ENCODE measurements around the gene AAMP. TPM values are rescaled to one million over a fixed set of nuclear protein-coding genes. Genes with fewer than 3 reads are reported as not detected.

Gene AAMP
- total RNA-seq, 1 donor from 2014 or later: 67.6 TPM

- peaks cover 11% of the 10 kb centered on the region for H3K27me3 Mint-ChIP-seq (ENCODE audit: unreplicated experiment)
- no peak for DNase-seq (ENCODE audit: low spot score)
- H3K36me3 Mint-ChIP-seq (ENCODE audit: low read depth, unreplicated experiment): peaks cover 35% of the 10 kb centered on the region
- peak overlapping the region; percentile 80 for H3K27ac Mint-ChIP-seq (ENCODE audit: unreplicated experiment)
- H3K9me3 Mint-ChIP-seq (ENCODE audit: unreplicated experiment): no peaks in the 10 kb centered on the region
- no peak for TF ChIP-seq CTCF (IDR thresholded peaks at IDR 0.05; ENCODE audit: unreplicated experiment)
- no peak overlapping the region for H3K4me3 Mint-ChIP-seq (ENCODE audit: unreplicated experiment)
- H3K4me1 Mint-ChIP-seq (ENCODE audit: unreplicated experiment): peaks cover 43% of the 10 kb centered on the region
These were observed 13.2 kb downstream of the AAMP start for GRCh38 chr2:218256612-218257350.

GRCh38 chr2:218255446-218255845 lies 14.5 kb downstream of the AAMP start:
- peaks cover 7% of the 10 kb centered on the region for H3K27me3 Mint-ChIP-seq (ENCODE audit: unreplicated experiment)
- peaks cover 42% of the 10 kb centered on the region for H3K36me3 Mint-ChIP-seq (ENCODE audit: low read depth, unreplicated experiment)
- H3K27ac Mint-ChIP-seq (ENCODE audit: unreplicated experiment): no peak overlapping the region
- no peak for TF ChIP-seq CTCF (IDR thresholded peaks at IDR 0.05; ENCODE audit: unreplicated experiment)
- no peaks in the 10 kb centered on the region for H3K9me3 Mint-ChIP-seq (ENCODE audit: unreplicated experiment)
- H3K4me1 Mint-ChIP-seq (ENCODE audit: unreplicated experiment): peaks cover 35% of the 10 kb centered on the region
- no peak overlapping the region for H3K4me3 Mint-ChIP-seq (ENCODE audit: unreplicated experiment)
- no peak for DNase-seq (ENCODE audit: low spot score)

GRCh38 chr2:218253232-218253625 lies 16.7 kb downstream of the AAMP start:
- H3K4me1 Mint-ChIP-seq (ENCODE audit: unreplicated experiment): peaks cover 15% of the 10 kb centered on the region
- DNase-seq (ENCODE audit: low spot score): no peak
- no peak overlapping the region for H3K4me3 Mint-ChIP-seq (ENCODE audit: unreplicated experiment)
- no peak for TF ChIP-seq CTCF (IDR thresholded peaks at IDR 0.05; ENCODE audit: unreplicated experiment)
- H3K27ac Mint-ChIP-seq (ENCODE audit: unreplicated experiment): no peak overlapping the region
- H3K9me3 Mint-ChIP-seq (ENCODE audit: unreplicated experiment): no peaks in the 10 kb centered on the region
- peaks cover 10% of the 10 kb centered on the region for H3K27me3 Mint-ChIP-seq (ENCODE audit: unreplicated experiment)
- peaks cover 60% of the 10 kb centered on the region for H3K36me3 Mint-ChIP-seq (ENCODE audit: low read depth, unreplicated experiment)

- Mint-ChIP-seq H3K27me3 (ENCODE audit: unreplicated experiment) (peaks cover 10% of the 10 kb centered on the region), H3K9me3 (ENCODE audit: unreplicated experiment) (no peaks in the 10 kb centered on the region), H3K4me1 (ENCODE audit: unreplicated experiment) (peaks cover 12% of the 10 kb centered on the region), H3K36me3 (ENCODE audit: low read depth, unreplicated experiment) (peaks cover 64% of the 10 kb centered on the region), H3K27ac (ENCODE audit: unreplicated experiment) (no peak overlapping the region), H3K4me3 (ENCODE audit: unreplicated experiment) (no peak overlapping the region)
- DNase-seq (ENCODE audit: low spot score): no peak
- no peak for TF ChIP-seq CTCF (IDR thresholded peaks at IDR 0.05; ENCODE audit: unreplicated experiment)
These were observed 17.3 kb downstream of the AAMP start for GRCh38 chr2:218252509-218253231.

- Mint-ChIP-seq H3K27ac (ENCODE audit: unreplicated experiment) (no peak overlapping the region), H3K9me3 (ENCODE audit: unreplicated experiment) (no peaks in the 10 kb centered on the region), H3K4me1 (ENCODE audit: unreplicated experiment) (no peaks in the 10 kb centered on the region), H3K36me3 (ENCODE audit: low read depth, unreplicated experiment) (peaks cover 67% of the 10 kb centered on the region), H3K4me3 (ENCODE audit: unreplicated experiment) (peak overlapping the region; percentile 60), H3K27me3 (ENCODE audit: unreplicated experiment) (peaks cover 7% of the 10 kb centered on the region)
- TF ChIP-seq CTCF (IDR thresholded peaks at IDR 0.05; ENCODE audit: unreplicated experiment): no peak
- DNase-seq (ENCODE audit: low spot score): no peak
These were observed 20.2 kb downstream of the AAMP start for GRCh38 chr2:218249691-218250090.

Measured in endothelial cell (in vitro differentiated cells).